H1 (cell line): ENCODE measurements around the gene RRM1. TPM values are rescaled to one million over a fixed set of nuclear protein-coding genes. Genes with fewer than 3 reads are reported as not detected.
A peak's percentile ranks its signal among the peaks of the same experiment; 100 is the strongest.

ENCODE experiments used
- CTCF ChIA-PET: fragments of 300-600 bp; sonication (Branson Sonifier 250); formaldehyde crosslinking; loops from one replicate; lab custom pipeline; 2021; ENCODE audit not compliant: partially characterized antibody; lab: Charles Lee
- POLR2A ChIA-PET: fragments of 300-600 bp; sonication (Branson Sonifier 250); formaldehyde crosslinking; loops from one replicate; lab custom pipeline; 2021; ENCODE audit warnings: inconsistent platforms; ENCODE audit not compliant: partially characterized antibody; lab: Charles Lee
- DNase-seq, 2 experiments: peaks; one replicate each; pipeline versions ENCODE4 v3.0.0 to v3.0.0-alpha.2; 2010 to 2022; ENCODE audit warnings: low spot score in 2 of 2, low read depth in 1 of 2, mixed read lengths in 1 of 2
- FAIRE-seq: peaks from 2 replicates; lab custom pipeline; 2011; peaks lifted over from hg19 to GRCh38; lab: Jason Lieb, UNC
- H2AFZ ChIP-seq: 2 replicates; pipeline ENCODE4 v1.8.1; 2012; ENCODE audit warnings: low read length, inconsistent platforms
- H2AK5ac ChIP-seq: 2 replicates; pipeline ENCODE4 v1.6.1; 2013; ENCODE audit warnings: low read depth, low read length
- H2BK120ac ChIP-seq: replicated peaks from 2 replicates; pipeline ENCODE3; 2013; ENCODE audit warnings: low read depth, low read length, inconsistent platforms
- H2BK12ac ChIP-seq: 2 replicates; pipeline ENCODE4 v1.6.1; 2013; ENCODE audit warnings: low read depth, low read length
- H2BK15ac ChIP-seq: 2 replicates; pipeline ENCODE4 v1.6.1; 2013; ENCODE audit warnings: low read length
- H2BK20ac ChIP-seq: 2 replicates; pipeline ENCODE4 v1.6.1; 2013; ENCODE audit warnings: low read length
- H2BK5ac ChIP-seq: 2 replicates; pipeline ENCODE4 v1.6.1; 2013; ENCODE audit warnings: low read depth, low read length
- H3K14ac ChIP-seq: 2 replicates; pipeline ENCODE4 v1.6.1; 2013; ENCODE audit warnings: inconsistent platforms; ENCODE audit not compliant: insufficient read length
- H3K18ac ChIP-seq: 2 replicates; pipeline ENCODE4 v1.6.1; 2013; ENCODE audit warnings: low read length; ENCODE audit errors: extremely low read depth
- H3K23ac ChIP-seq: 2 replicates; pipeline ENCODE4 v1.6.1; 2013; ENCODE audit warnings: inconsistent platforms; ENCODE audit not compliant: insufficient read length
- H3K23me2 ChIP-seq: 2 replicates; pipeline ENCODE4 v1.6.1; 2013; ENCODE audit warnings: low read depth, low read length
- H3K27ac ChIP-seq: 2 replicates; pipeline ENCODE4 v1.6.1; 2011; ENCODE audit warnings: low read depth, low read length, inconsistent platforms
- H3K27me3 ChIP-seq, 4 experiments: replicated peaks in 1 of 4; 1 replicate in 1 of 4; 2 replicates in 3 of 4; pipeline versions ENCODE4 v1.6.1 to v1.8.1; 2011 to 2013; ENCODE audit warnings: low read length in 3 of 4, mild to moderate bottlenecking in 3 of 4, inconsistent platforms in 2 of 4, mixed read lengths in 2 of 4, moderate library complexity in 1 of 4; ENCODE audit not compliant: control insufficient read depth in 3 of 4, insufficient read depth in 3 of 4; ENCODE audit errors: extremely low read depth in 1 of 4
- H3K36me3 ChIP-seq, 4 experiments: 2 replicates each; pipeline versions ENCODE4 v1.6.1 to v1.8.1; 2011 to 2013; ENCODE audit warnings: mild to moderate bottlenecking in 4 of 4, low read length in 3 of 4, moderate library complexity in 2 of 4, control low read depth in 1 of 4, inconsistent platforms in 1 of 4; ENCODE audit not compliant: insufficient read depth in 4 of 4, control insufficient read depth in 2 of 4
- H3K4ac ChIP-seq: replicated peaks from 2 replicates; pipeline ENCODE3; 2013; ENCODE audit warnings: low read length, low read depth, mixed read lengths, inconsistent platforms; ENCODE audit not compliant: insufficient read length
- H3K4me1 ChIP-seq, 4 experiments: replicated peaks in 1 of 4; 1 replicate in 1 of 4; 2 replicates in 3 of 4; pipeline versions ENCODE4 v1.6.1 to v1.8.1; 2011 to 2013; ENCODE audit warnings: low read length in 3 of 4, inconsistent platforms in 2 of 4, mixed read lengths in 1 of 4; ENCODE audit not compliant: insufficient read depth in 4 of 4, control insufficient read depth in 3 of 4
- H3K4me2 ChIP-seq, 2 experiments: 2 replicates each; pipeline versions ENCODE4 v1.6.1 to v1.8.1; 2011 to 2013; ENCODE audit warnings: low read depth in 2 of 2, low read length in 2 of 2, control low read depth in 1 of 2, inconsistent platforms in 1 of 2, mild to moderate bottlenecking in 1 of 2; ENCODE audit not compliant: insufficient read depth in 1 of 2
- H3K4me3 ChIP-seq, 4 experiments: fragments of 200-600, 300-600 bp in 1 of 4; sonication (generic), shearing (Covaris generic), sonication (Bioruptor Twin) in 1 of 4; 2 replicates each; pipeline versions ENCODE4 v1.5.1 to v1.8.1; 2011 to 2016; ENCODE audit warnings: low read length in 4 of 4, low read depth in 3 of 4, control low read depth in 2 of 4, inconsistent platforms in 2 of 4, mild to moderate bottlenecking in 2 of 4, mixed read lengths in 1 of 4, moderate library complexity in 1 of 4; ENCODE audit not compliant: insufficient read depth in 2 of 4; ENCODE audit errors: extremely low read depth in 1 of 4
- H3K56ac ChIP-seq: replicated peaks from 2 replicates; pipeline ENCODE3; 2013; ENCODE audit warnings: low read depth, mild to moderate bottlenecking, mixed read lengths, low read length, inconsistent platforms; ENCODE audit not compliant: insufficient read length
- H3K79me1 ChIP-seq: 2 replicates; pipeline ENCODE4 v1.6.1; 2013; ENCODE audit warnings: low read depth, low read length, control low read depth
- H3K79me2 ChIP-seq, 2 experiments: 2 replicates each; pipeline versions ENCODE4 v1.6.1 to v1.8.1; 2012 to 2013; ENCODE audit warnings: low read length in 2 of 2, mild to moderate bottlenecking in 2 of 2, inconsistent platforms in 1 of 2; ENCODE audit not compliant: insufficient read depth in 2 of 2, control insufficient read depth in 1 of 2
- H3K9ac ChIP-seq, 4 experiments: replicated peaks in 1 of 4; 1 replicate in 1 of 4; 2 replicates in 3 of 4; pipeline versions ENCODE4 v1.6.1 to v1.8.1; 2011 to 2013; ENCODE audit warnings: low read depth in 3 of 4, low read length in 3 of 4, control low read depth in 2 of 4, mild to moderate bottlenecking in 2 of 4, moderate library complexity in 2 of 4, inconsistent platforms in 1 of 4; ENCODE audit errors: extremely low read depth in 1 of 4
- H3K9me3 ChIP-seq, 2 experiments: 2 replicates each; pipeline versions ENCODE4 v1.6.1 to v1.8.1; 2012 to 2013; ENCODE audit warnings: mild to moderate bottlenecking in 2 of 2, moderate library complexity in 2 of 2, control low read depth in 1 of 2, inconsistent platforms in 1 of 2, low read depth in 1 of 2, low read length in 1 of 2, mixed read lengths in 1 of 2; ENCODE audit not compliant: insufficient read depth in 2 of 2
- H4K20me1 ChIP-seq, 2 experiments: replicated peaks in 1 of 2; 2 replicates each; pipeline versions ENCODE3 to v1.8.1; 2011 to 2013; ENCODE audit warnings: inconsistent platforms in 2 of 2, low read length in 2 of 2, mild to moderate bottlenecking in 1 of 2; ENCODE audit not compliant: insufficient read depth in 2 of 2, control insufficient read depth in 1 of 2
- H4K5ac ChIP-seq: 2 replicates; pipeline ENCODE4 v1.6.1; 2013; ENCODE audit warnings: low read length, low read depth, mixed read lengths, inconsistent platforms; ENCODE audit not compliant: insufficient read length
- H4K8ac ChIP-seq: 2 replicates; pipeline ENCODE4 v1.8.0; 2013; ENCODE audit warnings: mild to moderate bottlenecking, moderate library complexity, low read length, inconsistent platforms; ENCODE audit not compliant: insufficient read depth; ENCODE audit errors: extremely low read depth
- H4K91ac ChIP-seq: replicated peaks from 2 replicates; pipeline ENCODE3; 2013; ENCODE audit warnings: low read length, mixed read lengths, inconsistent platforms; ENCODE audit not compliant: insufficient read length
- HDAC2 ChIP-seq, 2 experiments: fragments of 300-600 bp in 1 of 2; sonication (generic) in 1 of 2; IDR thresholded peaks; 2 replicates each; pipeline ENCODE4 v1.6.1; 2011 to 2012; ENCODE audit warnings: low read depth in 2 of 2, low read length in 2 of 2, mild to moderate bottlenecking in 2 of 2, moderate library complexity in 2 of 2, borderline replicate concordance in 1 of 2, inconsistent platforms in 1 of 2
- KDM1A ChIP-seq: fragments of 200-600, 300-600 bp; sonication (generic); IDR thresholded peaks from 2 replicates; pipeline ENCODE4 v1.7.1; 2016; ENCODE audit warnings: mild to moderate bottlenecking, low read length, borderline replicate concordance
- WGBS, 2 experiments: shearing (Covaris generic) in 1 of 2; methylation state at CpG; one replicate each; pipeline versions ENCODE4 v1.1.6 to v1.1.7; 2013 to 2015; ENCODE audit warnings: low lambda C conversion rate in 2 of 2, mixed read lengths in 2 of 2, inconsistent platforms in 1 of 2, low coverage in 1 of 2, missing lambda C conversion rate in 1 of 2; ENCODE audit not compliant: insufficient replicate concordance in 2 of 2, insufficient coverage in 1 of 2, insufficient read length in 1 of 2; ENCODE audit errors: extremely low coverage in 1 of 2, missing lambda C conversion rate in 1 of 2; 5-methylcytosine and 5-hydroxymethylcytosine counted together
- polyA plus RNA-seq, 7 experiments: library from polyadenylated mRNA; depleted of rRNA in 3 of 7; stranded (reverse) in 5 of 7; unstranded in 2 of 7; fragments of >200 nt in 5 of 7; fragments of 200-250 nt in 2 of 7; gene quantifications; 1 replicate in 5 of 7; 2 replicates in 1 of 7; 4 replicates in 1 of 7; pipeline versions ENCODE4 v1.2.1 to v1.2.3, GENCODE V29; 2011 to 2013; ENCODE audit warnings: missing spikeins in 2 of 7, mixed read lengths in 2 of 7
- total RNA-seq: library from RNA; stranded (reverse); fragmentation: NEBNext Ultra II Directional; extraction: Animal tissue kit (Norgen Biotek cat#: 25700); gene quantifications from 2 replicates; pipeline ENCODE4 v1.2.1, GENCODE V29; 2021
- TF ChIP-seq, protein P1 (sequence below): IDR thresholded peaks from 2 replicates; pipeline ENCODE4 v1.6.1; 2012; ENCODE audit warnings: inconsistent platforms

RRM1 gene
- total and polyA plus RNA-seq, 2 of the 8 experiments (the other 6 are each of a cell fraction or from before 2014, with no cell fraction given), result 63.6 to 126 TPM

DNA sequence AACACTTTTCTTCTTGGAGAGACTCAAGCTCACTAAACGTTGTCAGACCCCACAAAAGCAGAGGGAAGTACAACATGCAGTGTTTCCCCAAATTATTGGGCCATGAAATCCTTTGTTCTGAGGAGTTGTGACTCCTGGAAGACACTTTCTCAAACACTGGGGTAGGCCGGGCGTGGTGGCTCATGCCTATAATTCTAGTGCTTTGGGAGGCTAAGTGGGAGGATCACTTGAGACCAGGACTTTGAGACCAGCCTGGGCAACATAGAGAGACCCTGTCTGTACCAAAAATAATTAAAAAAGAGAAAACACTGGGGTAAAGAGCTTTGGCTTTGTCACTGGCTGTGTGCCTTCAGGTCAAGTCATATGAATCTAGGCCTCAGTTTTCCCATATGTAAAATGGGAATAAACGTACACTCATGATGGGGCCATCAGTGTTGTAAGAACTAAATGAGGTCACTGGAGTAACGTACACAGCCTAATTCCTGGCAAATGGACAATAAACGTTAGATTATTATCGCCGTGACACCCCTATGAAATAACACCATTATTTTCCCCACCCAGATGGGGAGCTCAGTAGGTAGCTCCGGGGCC is 92.0 kb downstream of the RRM1 start:
- Histone ChIP-seq H2BK12ac (no peak overlapping the region), H2AFZ (no peak overlapping the region), H3K36me3 (no peaks in the 10 kb centered on the region), H3K18ac (no peak overlapping the region), H4K91ac (no peak overlapping the region), H3K27ac (no peak overlapping the region), H3K14ac (no peak overlapping the region), H2BK120ac (no peak overlapping the region), H4K8ac (no peak overlapping the region), H4K20me1 (no peaks in the 10 kb centered on the region), H3K4me3 (peak overlapping the region; percentile 42 to 76 (median 67)), H3K79me1 (no peaks in the 10 kb centered on the region), H3K9me3 (no peaks in the 10 kb centered on the region), H3K56ac (no peak overlapping the region), H2BK5ac (no peak overlapping the region), H3K23ac (no peak overlapping the region), H3K27me3 (peaks cover 0 to 8% (median 3%) of the 10 kb centered on the region in 4 experiments; a peak in 4 of 7 replicates), H3K23me2 (no peaks in the 10 kb centered on the region), H2AK5ac (no peak overlapping the region), H2BK15ac (no peak overlapping the region), H2BK20ac (no peak overlapping the region), H3K4ac (no peak overlapping the region), H3K9ac (no peak overlapping the region), H3K4me2 (peak overlapping the region in 1 of 2 experiments; percentile 70; a peak in 2 of 4 replicates), H3K79me2 (no peaks in the 10 kb centered on the region), H4K5ac (no peak overlapping the region), H3K4me1 (peaks cover 0 to 3% (median 1%) of the 10 kb centered on the region in 4 experiments; a peak in 3 of 7 replicates)
- ChIA-PET POLR2A (interaction anchor here (0.6 to 1.5 kb wide), 5 partner anchors 9 to 637 kb away, joined by 3 to 4 read pairs (median 3); no protein-coding TSS in a partner anchor), CTCF (interaction anchor here (0.5 to 7.8 kb wide), 47 partner anchors 7 to 1112 kb away, joined by 3 to 172 read pairs (median 5); partner anchors contain the start of genes OR51D1, OR52M1 and TRIM21)
- DNase-seq, result no peak
- 49% methylated on average over 9 of the region's 9 CpGs; no CpG with 5 or more reads in 1 of the 2 experiments for WGBS, 2 experiments
- no peak for FAIRE-seq
- peak in 1 of 2 experiments; percentile 91; a peak in 1 of 4 replicates for TF ChIP-seq HDAC2 (IDR thresholded peaks at IDR 0.05; ENCODE audit: borderline replicate concordance in 1 of 2, low read depth in 2 of 2, low read length in 2 of 2)
- TF ChIP-seq, protein P1, sequence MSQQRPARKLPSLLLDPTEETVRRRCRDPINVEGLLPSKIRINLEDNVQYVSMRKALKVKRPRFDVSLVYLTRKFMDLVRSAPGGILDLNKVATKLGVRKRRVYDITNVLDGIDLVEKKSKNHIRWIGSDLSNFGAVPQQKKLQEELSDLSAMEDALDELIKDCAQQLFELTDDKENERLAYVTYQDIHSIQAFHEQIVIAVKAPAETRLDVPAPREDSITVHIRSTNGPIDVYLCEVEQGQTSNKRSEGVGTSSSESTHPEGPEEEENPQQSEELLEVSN, result no peak
- peak; percentile 97 for TF ChIP-seq KDM1A
